Measurements from ENCODE around the gene MYL12A.

MYL12A gene

GRCh38 chr18:3254725-3255124 is 7.1 kb downstream of the MYL12A start:
- no peak for TF ChIP-seq EZH2 (IDR thresholded peaks at IDR 0.05)
- H3K36me3 ChIP-seq (ENCODE audit: insufficient read depth, low read length) = peaks cover 78% of the 10 kb centered on the region
- no peak overlapping the region for H3K4me3 ChIP-seq
- no peak overlapping the region for H3K9ac ChIP-seq (ENCODE audit: insufficient read length)
- DNase-seq (ENCODE audit: low read depth, low spot score) = no peak
- no peak overlapping the region for H3K27ac ChIP-seq
- no peaks in the 10 kb centered on the region for H3K9me3 ChIP-seq (ENCODE audit: low read depth, low read length)

GRCh38 chr18:3255611-3256165 is 8.1 kb downstream of the MYL12A start:
- Histone ChIP-seq H3K9ac (ENCODE audit: insufficient read length) (no peak overlapping the region), H3K27ac (no peak overlapping the region), H3K9me3 (ENCODE audit: low read depth, low read length) (no peaks in the 10 kb centered on the region), H3K4me3 (no peak overlapping the region), H3K36me3 (ENCODE audit: insufficient read depth, low read length) (peaks cover 69% of the 10 kb centered on the region)
- TF ChIP-seq EZH2 (IDR thresholded peaks at IDR 0.05) (no peak), FOXP2 (optimal IDR thresholded peaks at IDR 0.05; ENCODE audit: control extremely low read depth, extremely low read length, insufficient read depth) (no peak), POLR2AphosphoS5 (IDR thresholded peaks at IDR 0.05; ENCODE audit: borderline replicate concordance, low read depth, low read length) (no peak)
- no peak for DNase-seq (ENCODE audit: low read depth, low spot score)

- peaks cover 65% of the 10 kb centered on the region for H3K36me3 ChIP-seq (ENCODE audit: insufficient read depth, low read length)
- no peak overlapping the region for H3K27ac ChIP-seq
- DNase-seq (ENCODE audit: low read depth, low spot score) = no peak
- no peaks in the 10 kb centered on the region for H3K9me3 ChIP-seq (ENCODE audit: low read depth, low read length)
- no peak overlapping the region for H3K9ac ChIP-seq (ENCODE audit: insufficient read length)
- TF ChIP-seq FOXP2 (optimal IDR thresholded peaks at IDR 0.05; ENCODE audit: control extremely low read depth, extremely low read length, insufficient read depth) = no peak
- TF ChIP-seq EZH2 (IDR thresholded peaks at IDR 0.05) = no peak
- TF ChIP-seq POLR2AphosphoS5 (IDR thresholded peaks at IDR 0.05; ENCODE audit: borderline replicate concordance, low read depth, low read length) = no peak
- H3K4me3 ChIP-seq = no peak overlapping the region
These were observed 9.4 kb downstream of the MYL12A start for GRCh38 chr18:3256693-3257626.

- H3K27ac ChIP-seq = no peak overlapping the region
- H3K9ac ChIP-seq (ENCODE audit: insufficient read length) = no peak overlapping the region
- peaks cover 60% of the 10 kb centered on the region for H3K36me3 ChIP-seq (ENCODE audit: insufficient read depth, low read length)
- TF ChIP-seq POLR2AphosphoS5 (IDR thresholded peaks at IDR 0.05; ENCODE audit: borderline replicate concordance, low read depth, low read length) = no peak
- TF ChIP-seq FOXP2 (optimal IDR thresholded peaks at IDR 0.05; ENCODE audit: control extremely low read depth, extremely low read length, insufficient read depth) = no peak
- no peak for TF ChIP-seq EZH2 (IDR thresholded peaks at IDR 0.05)
- no peak for DNase-seq (ENCODE audit: low read depth, low spot score)
- H3K4me3 ChIP-seq = no peak overlapping the region
- no peaks in the 10 kb centered on the region for H3K9me3 ChIP-seq (ENCODE audit: low read depth, low read length)
These were observed 10.1 kb downstream of the MYL12A start for GRCh38 chr18:3257627-3258120.

GRCh38 chr18:3260995-3261372 is 13.4 kb downstream of the MYL12A start:
- no peaks in the 10 kb centered on the region for H3K9me3 ChIP-seq (ENCODE audit: low read depth, low read length)
- peaks cover 27% of the 10 kb centered on the region for H3K36me3 ChIP-seq (ENCODE audit: insufficient read depth, low read length)
- peak overlapping the region; percentile 96 for H3K27ac ChIP-seq
- no peak for DNase-seq (ENCODE audit: low read depth, low spot score)
- peak overlapping the region; percentile 98 for H3K9ac ChIP-seq (ENCODE audit: insufficient read length)
- TF ChIP-seq POLR2AphosphoS5 (IDR thresholded peaks at IDR 0.05; ENCODE audit: borderline replicate concordance, low read depth, low read length) (no peak), EZH2 (IDR thresholded peaks at IDR 0.05) (no peak), FOXP2 (optimal IDR thresholded peaks at IDR 0.05; ENCODE audit: control extremely low read depth, extremely low read length, insufficient read depth) (no peak)
- peak overlapping the region; percentile 99 for H3K4me3 ChIP-seq

GRCh38 chr18:3261373-3262233 is 14.0 kb downstream of the MYL12A start, which contains the start of gene MYL12B:
TSS of gene MYL12B (plus strand) at chr18:3262133. CDS start at chr18:3272899, 10,766 bp downstream.
- Histone ChIP-seq H3K27ac (peak within 1 kb of the TSS; percentile 96), H3K9ac (ENCODE audit: insufficient read length) (peak within 1 kb of the TSS; percentile 98), H3K9me3 (ENCODE audit: low read depth, low read length) (no peaks in the 10 kb centered on the region), H3K4me3 (peak within 1 kb of the TSS; percentile 99), H3K36me3 (ENCODE audit: insufficient read depth, low read length) (peaks cover 21% of the 10 kb centered on the region)
- DNase-seq (ENCODE audit: low read depth, low spot score) = no peak
- TF ChIP-seq EZH2 (IDR thresholded peaks at IDR 0.05) (no peak), FOXP2 (optimal IDR thresholded peaks at IDR 0.05; ENCODE audit: control extremely low read depth, extremely low read length, insufficient read depth) (no peak), POLR2AphosphoS5 (IDR thresholded peaks at IDR 0.05; ENCODE audit: borderline replicate concordance, low read depth, low read length) (peak; percentile 73)

- TF ChIP-seq POLR2AphosphoS5 (IDR thresholded peaks at IDR 0.05; ENCODE audit: borderline replicate concordance, low read depth, low read length) = no peak
- TF ChIP-seq FOXP2 (optimal IDR thresholded peaks at IDR 0.05; ENCODE audit: control extremely low read depth, extremely low read length, insufficient read depth) = no peak
- no peak for TF ChIP-seq EZH2 (IDR thresholded peaks at IDR 0.05)
These were observed 14.9 kb downstream of the MYL12A start for GRCh38 chr18:3262234-3263131.

More at GRCh38 chr18:3262234-3263131, 14.9 kb downstream of the MYL12A start:
- Histone ChIP-seq H3K9me3 (ENCODE audit: low read depth, low read length) (no peaks in the 10 kb centered on the region), H3K27ac (peak overlapping the region; percentile 96; the same call in 1 of the 2 replicates), H3K9ac (ENCODE audit: insufficient read length) (peak overlapping the region; percentile 98), H3K4me3 (peak overlapping the region; percentile 99), H3K36me3 (ENCODE audit: insufficient read depth, low read length) (peaks cover 12% of the 10 kb centered on the region)
- DNase-seq (ENCODE audit: low read depth, low spot score) = no peak

Data from SK-N-MC (cell line).